HCT116 (cell line): ENCODE results near the gene MCC. TPM values are rescaled to one million over a fixed set of nuclear protein-coding genes. Genes with fewer than 3 reads are reported as not detected.

Experiments used
- ATAC-seq: fragments of 200-7000 bp; cut with Tn5 transposase; 2 replicates; pipeline ENCODE4 v1.9.1; 2020; ENCODE audit warnings: mild to moderate bottlenecking, moderate library complexity
- BruUV-seq: library from RNA; stranded (reverse); fragments of 400-500 nt; replicated peaks from 2 replicates; lab custom pipeline; 2021; lab: Mats Ljungman, UMichigan
- CTCF ChIA-PET: fragments of 300-600 bp; sonication (Branson Sonifier 250); formaldehyde crosslinking; loops from one replicate; lab custom pipeline; 2021; ENCODE audit warnings: antibody characterized with exemption; lab: Charles Lee
- POLR2A ChIA-PET: fragments of 300-600, 350-600 bp; sonication (Branson Sonifier 250); formaldehyde crosslinking; loops from one replicate; lab custom pipeline; 2021; ENCODE audit warnings: antibody characterized with exemption; lab: Charles Lee
- RAD21 ChIA-PET, 2 experiments: fragments of 300-600 bp; sonication (Branson Sonifier 250); formaldehyde crosslinking; loops; one replicate each; lab custom pipeline; 2023; ENCODE audit warnings: low total read pairs in 2 of 2; ENCODE audit not compliant: uncharacterized antibody in 2 of 2, unreplicated experiment in 2 of 2, low non-redundant PET in 1 of 2; lab: Charles Lee
- DNase-seq: peaks from one replicate; pipeline ENCODE4 v3.0.0-alpha.2; 2010; ENCODE audit warnings: low read depth, low spot score
- H2AFZ ChIP-seq: fragments of 200-600 bp; shearing (Covaris generic), sonication (generic); 2 replicates; pipeline ENCODE4 v1.6.1; 2017; ENCODE audit warnings: low read depth, mixed run types, mixed read lengths, antibody characterized with exemption, low read length; ENCODE audit not compliant: poor library complexity, severe bottlenecking
- H3K27ac ChIP-seq: 2 replicates; pipeline ENCODE4 v1.5.1; 2012; ENCODE audit warnings: low read depth, low read length
- H3K27me3 ChIP-seq: fragments of 200-600 bp; sonication (generic); 2 replicates; pipeline ENCODE4 v1.6.1; 2016; ENCODE audit warnings: mixed run types, low read length, mixed read lengths; ENCODE audit not compliant: insufficient read depth
- H3K36me3 ChIP-seq, 2 experiments: fragments of 200-500 bp in 1 of 2; fragments of 200-600 bp in 1 of 2; sonication (Bioruptor generic) in 1 of 2; sonication (generic) in 1 of 2; 2 replicates each; pipeline versions ENCODE4 v1.5.1 to v1.6.1; 2014 to 2016; ENCODE audit warnings: low read length in 2 of 2, inconsistent platforms in 1 of 2, mixed read lengths in 1 of 2, mixed run types in 1 of 2; ENCODE audit not compliant: insufficient read depth in 2 of 2, control insufficient read depth in 1 of 2
- H3K4me1 ChIP-seq, 2 experiments: fragments of 200-600 bp in 1 of 2; sonication (generic) in 1 of 2; 2 replicates each; pipeline versions ENCODE4 v1.5.1 to v1.6.1; 2012 to 2017; ENCODE audit warnings: low read length in 2 of 2, inconsistent platforms in 1 of 2, mild to moderate bottlenecking in 1 of 2, mixed read lengths in 1 of 2, mixed run types in 1 of 2, moderate library complexity in 1 of 2; ENCODE audit not compliant: insufficient read depth in 2 of 2, control insufficient read depth in 1 of 2
- H3K4me2 ChIP-seq: fragments of 200-600 bp; sonication (generic); 2 replicates; pipeline ENCODE4 v1.6.1; 2017; ENCODE audit warnings: mixed run types, low read length, mixed read lengths
- H3K4me3 ChIP-seq, 2 experiments: fragments of 200-600 bp in 1 of 2; sonication (generic) in 1 of 2; replicated peaks in 1 of 2; 2 replicates each; pipeline ENCODE4 v1.5.1; 2011 to 2016; ENCODE audit warnings: low read length in 2 of 2, control low read depth in 1 of 2, low read depth in 1 of 2, mild to moderate bottlenecking in 1 of 2, mixed read lengths in 1 of 2, mixed run types in 1 of 2
- H3K79me2 ChIP-seq: fragments of 200-600 bp; sonication (generic); 2 replicates; pipeline ENCODE4 v1.6.1; 2017; ENCODE audit warnings: mild to moderate bottlenecking, mixed run types, low read length, moderate library complexity, mixed read lengths; ENCODE audit not compliant: insufficient read depth
- H3K9ac ChIP-seq: fragments of 200-600 bp; sonication (generic); 2 replicates; pipeline ENCODE4 v1.6.1; 2016; ENCODE audit warnings: low read length, mixed read lengths
- H3K9me2 ChIP-seq: fragments of 200-600 bp; sonication (generic), shearing (Covaris generic); 2 replicates; pipeline ENCODE4 v1.6.1; 2017; ENCODE audit warnings: mixed run types, mild to moderate bottlenecking, moderate library complexity; ENCODE audit not compliant: insufficient read depth
- H3K9me3 ChIP-seq, 2 experiments: fragments of 200-500 bp in 1 of 2; fragments of 200-600 bp in 1 of 2; sonication (Bioruptor generic) in 1 of 2; sonication (generic) in 1 of 2; 2 replicates each; pipeline ENCODE4 v1.6.1; 2014 to 2017; ENCODE audit warnings: low read length in 2 of 2, mixed read lengths in 2 of 2, inconsistent platforms in 1 of 2, low read depth in 1 of 2, mild to moderate bottlenecking in 1 of 2, mixed run types in 1 of 2, moderate library complexity in 1 of 2; ENCODE audit not compliant: control insufficient read depth in 1 of 2, insufficient read depth in 1 of 2
- H4K20me1 ChIP-seq: fragments of 200-600 bp; sonication (generic), shearing (Covaris generic); 2 replicates; pipeline ENCODE4 v1.6.1; 2017; ENCODE audit warnings: mixed run types, mild to moderate bottlenecking, moderate library complexity; ENCODE audit not compliant: insufficient read depth
- CEBPB ChIP-seq: IDR thresholded peaks from 2 replicates; pipeline ENCODE4 v1.6.1; 2012; ENCODE audit warnings: low read depth
- ELF1 ChIP-seq: IDR thresholded peaks from 2 replicates; pipeline ENCODE4 v1.6.1; 2012; ENCODE audit warnings: low read depth, borderline replicate concordance
- EZH2 ChIP-seq: fragments of 200-600 bp; sonication (generic); IDR thresholded peaks from 2 replicates; pipeline ENCODE4 v1.6.1; 2017; ENCODE audit warnings: antibody characterized with exemption, mixed run types
- JUND ChIP-seq: IDR thresholded peaks from 2 replicates; pipeline ENCODE4 v1.6.1; 2012
- POLR2A ChIP-seq: IDR thresholded peaks from 2 replicates; pipeline ENCODE4 v1.7.0; 2011; ENCODE audit warnings: borderline replicate concordance; ENCODE audit not compliant: insufficient read depth, insufficient read length; ENCODE audit errors: extremely low read depth
- POLR2AphosphoS5 ChIP-seq: IDR thresholded peaks from 2 replicates; pipeline ENCODE4 v1.6.1; 2011; ENCODE audit warnings: mild to moderate bottlenecking, low read depth, low read length, moderate library complexity
- SP1 ChIP-seq: IDR thresholded peaks from 2 replicates; pipeline ENCODE4 v1.6.1; 2012; ENCODE audit warnings: low read depth
- TCF7L2 ChIP-seq: IDR thresholded peaks from 2 replicates; pipeline ENCODE4 v1.7.0; 2011; ENCODE audit warnings: borderline replicate concordance, inconsistent platforms; ENCODE audit not compliant: insufficient read depth, insufficient read length; ENCODE audit errors: extremely low read depth
- ZNF274 ChIP-seq: fragments of 200-500 bp; sonication (Bioruptor generic); IDR thresholded peaks from 2 replicates; pipeline ENCODE4 v1.6.1; 2014; ENCODE audit warnings: mild to moderate bottlenecking, low read depth, low read length, inconsistent platforms
- intact Hi-C: fragments of 100-400 bp; cut with micrococcal nuclease; formaldehyde crosslinking; loops from 2 replicates; pipeline ENCODE4 v1.10.0; 2022
- total RNA-seq: library from RNA; stranded (reverse); gene quantifications from one replicate; pipeline ENCODE4 v1.2.1, GENCODE V29; 2021; ENCODE audit not compliant: unreplicated experiment

MCC gene
- total RNA-seq, 1 experiment from 2014 or later, result 20.1 TPM

GRCh38 chr5:113182658-113183344, 305.5 kb downstream of the MCC start:
- peaks cover 31% of the 10 kb centered on the region for H3K79me2 ChIP-seq
- CTCF ChIA-PET, result no interaction called here

GRCh38 chr5:113181853-113182490, 306.3 kb downstream of the MCC start:
- no peak for DNase-seq
- intact Hi-C loops, result no loop called here
- ATAC-seq, result no peak
- Histone ChIP-seq H3K79me2 (peaks cover 29% of the 10 kb centered on the region), H3K4me1 (no peaks in the 10 kb centered on the region), H3K4me2 (no peak overlapping the region), H3K27ac (no peak overlapping the region), H2AFZ (no peak overlapping the region), H3K9ac (no peak overlapping the region), H3K9me2 (no peaks in the 10 kb centered on the region), H3K36me3 (no peaks in the 10 kb centered on the region), H3K27me3 (no peaks in the 10 kb centered on the region), H3K9me3 (no peaks in the 10 kb centered on the region), H3K4me3 (no peak overlapping the region), H4K20me1 (no peaks in the 10 kb centered on the region)
- ChIA-PET RAD21 (no interaction called here), POLR2A (no interaction called here), CTCF (no interaction called here)
- TF ChIP-seq JUND, result no peak
- TF ChIP-seq CEBPB, result no peak
- TF ChIP-seq ELF1, result no peak
- BruUV-seq, result no TSS peak

More at GRCh38 chr5:113182658-113183344, 305.5 kb downstream of the MCC start:
- H3K9me2 ChIP-seq, result no peaks in the 10 kb centered on the region
- BruUV-seq, result no TSS peak
- H2AFZ ChIP-seq, result no peak overlapping the region
- H3K9me3 ChIP-seq, result no peaks in the 10 kb centered on the region
- H3K27me3 ChIP-seq, result no peaks in the 10 kb centered on the region
- RAD21 ChIA-PET, result no interaction called here
- H3K4me1 ChIP-seq, result no peaks in the 10 kb centered on the region
- no peak for DNase-seq
- intact Hi-C loops, result no loop called here
- ATAC-seq, result no peak
- POLR2A ChIA-PET, result no interaction called here
- H3K27ac ChIP-seq, result no peak overlapping the region
- H4K20me1 ChIP-seq, result no peaks in the 10 kb centered on the region
- H3K4me3 ChIP-seq, result no peak overlapping the region
- H3K36me3 ChIP-seq, result no peaks in the 10 kb centered on the region
- H3K4me2 ChIP-seq, result no peak overlapping the region
- no peak overlapping the region for H3K9ac ChIP-seq
- TF ChIP-seq ZNF274 (no peak), POLR2A (no peak), TCF7L2 (no peak), ELF1 (no peak), SP1 (no peak), POLR2AphosphoS5 (no peak), EZH2 (no peak)
